Measurements from ENCODE around the gene EPHB1.

- TF ChIP-seq, protein P1, sequence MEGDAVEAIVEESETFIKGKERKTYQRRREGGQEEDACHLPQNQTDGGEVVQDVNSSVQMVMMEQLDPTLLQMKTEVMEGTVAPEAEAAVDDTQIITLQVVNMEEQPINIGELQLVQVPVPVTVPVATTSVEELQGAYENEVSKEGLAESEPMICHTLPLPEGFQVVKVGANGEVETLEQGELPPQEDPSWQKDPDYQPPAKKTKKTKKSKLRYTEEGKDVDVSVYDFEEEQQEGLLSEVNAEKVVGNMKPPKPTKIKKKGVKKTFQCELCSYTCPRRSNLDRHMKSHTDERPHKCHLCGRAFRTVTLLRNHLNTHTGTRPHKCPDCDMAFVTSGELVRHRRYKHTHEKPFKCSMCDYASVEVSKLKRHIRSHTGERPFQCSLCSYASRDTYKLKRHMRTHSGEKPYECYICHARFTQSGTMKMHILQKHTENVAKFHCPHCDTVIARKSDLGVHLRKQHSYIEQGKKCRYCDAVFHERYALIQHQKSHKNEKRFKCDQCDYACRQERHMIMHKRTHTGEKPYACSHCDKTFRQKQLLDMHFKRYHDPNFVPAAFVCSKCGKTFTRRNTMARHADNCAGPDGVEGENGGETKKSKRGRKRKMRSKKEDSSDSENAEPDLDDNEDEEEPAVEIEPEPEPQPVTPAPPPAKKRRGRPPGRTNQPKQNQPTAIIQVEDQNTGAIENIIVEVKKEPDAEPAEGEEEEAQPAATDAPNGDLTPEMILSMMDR (IDR thresholded peaks at IDR 0.05) = no peak
- TF ChIP-seq POLR2A (IDR thresholded peaks at IDR 0.05) = no peak
These were observed 40.9 kb upstream of the EPHB1 start for GRCh38 chr3:134753999-134754742.

Data from uterus (tissue), 2 donors.